NCI-H774 (cell line): ENCODE measurements around the gene ZNF629.
A peak's percentile ranks its signal among the peaks of the same experiment; 100 is the strongest.

Experiments
- DNase-seq: peaks from one replicate; lab custom pipeline; 2025; lab: John Stamatoyannopoulos, UW

Gene ZNF629

GRCh38 chr16:30767767-30768465, 19.1 kb downstream of the ZNF629 start:
- no peak for DNase-seq

GRCh38 chr16:30766933-30767284, 20.1 kb downstream of the ZNF629 start:
- DNase-seq = no peak

- no peak for DNase-seq
These were observed 20.6 kb downstream of the ZNF629 start for GRCh38 chr16:30766206-30766932.

GRCh38 chr16:30764816-30765465, 22.1 kb downstream of the ZNF629 start:
- DNase-seq = no peak

- DNase-seq = no peak
These were observed 22.9 kb downstream of the ZNF629 start for GRCh38 chr16:30764086-30764485.

- DNase-seq = no peak
These were observed 23.8 kb downstream of the ZNF629 start for GRCh38 chr16:30762991-30763725.

DNA sequence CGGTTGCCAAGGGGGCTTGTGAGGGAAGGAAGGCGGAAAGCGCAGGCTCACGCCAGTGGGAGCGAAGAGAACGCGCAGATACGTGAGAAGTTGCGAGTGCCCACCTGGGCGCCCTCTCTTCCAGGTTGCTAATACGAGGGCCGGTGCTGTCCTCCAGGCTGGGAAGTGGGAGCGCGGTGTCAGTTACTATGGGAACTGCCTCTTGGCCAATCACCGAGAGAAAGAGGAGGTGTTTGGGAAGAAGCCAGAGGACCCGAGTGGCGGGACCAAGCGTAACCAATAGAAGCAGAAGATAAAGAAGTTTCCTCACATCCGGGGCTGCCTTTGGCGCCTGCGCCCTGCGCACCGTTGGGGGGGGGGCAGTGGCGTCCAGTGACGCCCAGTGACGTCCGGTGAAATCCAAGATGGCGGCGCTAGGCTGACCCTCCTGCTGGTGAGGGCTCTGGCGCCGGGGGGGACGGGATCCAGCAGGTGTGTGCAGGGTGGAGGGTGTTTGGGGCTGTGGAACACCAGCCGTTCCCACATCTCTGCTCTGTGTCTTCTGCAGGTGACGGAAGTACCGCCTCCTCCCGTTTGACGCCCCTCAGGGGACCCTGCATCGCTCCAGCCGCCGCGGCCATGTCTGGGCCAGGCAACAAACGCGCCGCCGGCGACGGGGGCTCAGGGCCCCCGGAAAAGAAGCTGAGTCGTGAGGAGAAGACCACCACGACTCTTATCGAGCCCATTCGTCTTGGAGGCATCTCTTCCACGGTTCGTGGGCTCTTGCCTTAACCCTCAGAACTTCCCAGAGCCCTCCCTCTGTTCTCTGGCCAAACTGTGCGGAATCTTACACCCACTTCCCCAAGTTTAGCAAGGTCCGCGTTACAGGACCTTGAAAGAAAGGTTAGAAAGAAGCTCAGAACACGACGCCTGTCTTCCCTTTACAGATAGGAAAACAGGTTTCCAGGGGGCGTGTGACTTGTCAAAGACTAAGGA, 24.8 kb downstream of the ZNF629 start, which contains the start of the genes CFAP119 and RNF40:
Gene CFAP119, minus strand, starts transcription at position 135 of the 975 bp plus-strand sequence. CDS start 314 bp downstream, outside the sequence.
Gene RNF40, plus strand, starts transcription at position 395 of the 975 bp plus-strand sequence. Its CDS starts 224 bp downstream, at position 619.
- peak; percentile 96 for DNase-seq

DNA sequence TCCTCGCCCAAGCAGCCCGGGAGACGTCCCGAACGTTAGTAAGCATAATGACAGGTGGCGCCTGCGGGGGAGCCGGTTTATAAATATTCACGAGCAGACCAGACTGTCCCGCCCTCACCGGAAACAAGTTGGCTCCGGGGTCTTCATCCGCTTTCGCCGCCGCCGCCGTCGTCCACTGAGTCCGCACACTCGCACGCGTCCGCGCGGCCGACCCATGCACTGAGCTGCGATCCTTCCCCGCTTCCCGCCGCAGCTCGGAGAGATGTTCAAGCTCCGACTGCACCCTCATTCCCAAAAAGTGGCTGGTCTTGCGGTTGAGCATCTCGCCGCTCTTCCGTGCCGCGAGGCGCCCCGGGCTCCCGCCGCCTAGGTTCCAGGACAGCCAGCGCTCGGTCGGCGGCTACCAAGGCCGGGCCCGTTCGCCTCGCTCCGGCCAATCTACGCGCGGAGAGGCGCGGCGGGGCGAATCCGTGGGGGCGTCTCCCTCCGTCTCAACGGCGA, 25.5 kb downstream of the ZNF629 start:
- DNase-seq = no peak

- DNase-seq = no peak
These were observed 26.2 kb downstream of the ZNF629 start for GRCh38 chr16:30760577-30761426.

- DNase-seq = no peak
These were observed 26.9 kb downstream of the ZNF629 start for GRCh38 chr16:30760001-30760559.

DNA sequence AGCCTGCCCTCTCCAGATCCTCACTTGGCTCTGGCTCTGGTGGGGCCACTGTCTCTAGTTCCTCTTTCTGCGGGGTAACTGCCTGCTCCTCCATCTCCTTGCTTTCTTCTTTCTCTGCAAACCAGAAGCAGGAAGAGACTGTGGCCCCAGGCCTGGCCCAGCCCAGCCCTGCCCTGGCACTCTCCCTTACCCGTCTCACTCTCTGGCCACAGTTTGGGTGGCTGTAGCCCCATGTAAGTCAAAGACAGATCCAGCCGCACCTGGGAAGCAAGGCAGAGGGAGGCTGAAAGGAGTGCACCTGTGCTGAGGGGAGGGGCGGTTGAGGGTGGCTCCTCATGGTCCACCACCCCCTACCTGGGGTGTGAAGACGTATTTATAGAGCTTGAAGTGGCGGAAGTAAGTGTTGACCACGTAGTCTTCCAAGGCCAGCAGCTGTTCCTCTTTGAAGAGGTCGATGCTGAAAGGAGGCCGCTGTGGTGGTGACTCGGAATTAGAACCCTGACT, 28.0 kb downstream of the ZNF629 start:
- DNase-seq = no peak

DNA sequence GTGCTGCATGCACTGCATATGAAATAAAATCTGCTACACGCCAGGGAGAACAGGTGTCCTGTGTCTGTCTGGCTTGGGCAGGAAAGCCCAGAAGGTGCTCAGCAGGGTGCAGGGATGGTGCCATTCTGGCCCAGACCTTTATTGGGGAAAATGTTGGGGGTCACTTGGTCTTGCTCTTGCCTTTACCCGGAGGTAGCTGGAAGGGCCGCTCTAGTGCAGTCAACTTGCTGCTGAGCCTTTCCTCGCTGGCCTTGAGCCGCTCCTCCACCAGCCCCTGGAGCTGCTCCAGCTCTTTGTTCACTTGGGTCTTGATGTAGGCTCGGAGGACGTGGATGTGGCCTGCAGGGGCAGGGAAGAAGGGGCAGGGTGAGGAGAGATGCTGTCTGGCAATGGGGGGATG, 29.7 kb downstream of the ZNF629 start:
- no peak for DNase-seq

DNA sequence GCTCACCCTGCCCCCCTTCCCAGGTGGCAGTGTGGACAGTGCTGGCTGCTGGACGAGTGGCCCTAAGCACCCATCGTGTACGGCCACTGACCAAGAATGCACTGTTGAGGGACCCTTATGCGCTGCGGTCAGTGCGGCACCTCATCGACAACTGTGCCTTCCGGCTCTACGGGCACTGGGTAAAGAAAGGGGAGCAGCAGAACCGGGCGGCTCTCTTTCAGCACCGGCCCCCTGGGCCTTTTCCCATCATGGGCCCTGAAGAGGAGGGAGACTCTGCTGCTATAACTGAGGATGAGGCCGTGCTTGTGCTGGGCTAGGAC, 30.3 kb downstream of the ZNF629 start:
- no peak for DNase-seq

GRCh38 chr16:30755955-30756780, 30.8 kb downstream of the ZNF629 start:
- DNase-seq = no peak

DNA sequence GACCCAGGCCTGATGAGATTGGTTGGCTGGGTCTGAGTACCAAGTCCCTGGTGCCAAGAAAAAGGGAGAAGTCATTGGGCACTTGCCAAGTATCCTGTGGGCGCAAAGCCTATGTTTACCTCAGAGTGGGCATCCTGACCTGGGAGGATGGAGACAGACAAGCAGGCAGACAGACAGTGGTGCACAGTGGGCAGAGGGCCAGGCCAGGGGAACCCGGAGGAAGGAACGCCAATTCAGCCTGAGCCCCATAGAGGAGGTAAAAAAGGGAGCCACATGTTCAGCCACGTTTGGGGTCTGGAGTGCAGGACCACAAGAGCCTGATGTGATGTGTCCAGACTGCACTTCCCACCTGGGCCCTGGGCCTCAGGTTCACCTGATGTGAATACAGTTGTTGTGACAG, 33.4 kb downstream of the ZNF629 start:
- DNase-seq = no peak

- DNase-seq = no peak
These were observed 36.0 kb downstream of the ZNF629 start for GRCh38 chr16:30750876-30751465.

DNA sequence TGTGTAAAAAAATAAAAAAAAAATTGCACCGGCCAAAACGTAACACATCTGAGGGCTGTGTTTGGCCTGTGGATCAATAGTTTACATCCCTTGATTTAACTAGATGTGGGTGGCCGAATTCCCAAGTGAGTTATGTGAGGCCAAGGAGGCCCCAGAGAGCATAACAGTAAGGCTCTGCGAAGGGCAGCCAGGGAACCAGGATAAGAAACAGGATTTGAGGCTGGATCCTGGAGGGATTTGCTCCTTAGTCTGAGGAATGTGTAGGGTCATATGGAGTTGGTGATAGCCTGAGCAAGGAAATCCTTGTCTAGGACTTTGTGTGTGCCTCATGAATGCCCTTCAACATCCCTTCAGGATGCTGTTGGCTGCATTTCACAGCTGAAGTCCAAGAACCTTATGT, 36.8 kb downstream of the ZNF629 start:
- DNase-seq = no peak
